Caco-2 (cell line): Measurements from ENCODE around the gene ATG7. TPM values are rescaled to one million over a fixed set of nuclear protein-coding genes. Genes with fewer than 3 reads are reported as not detected.

Experiments used
- BruUV-seq: library from RNA; stranded (reverse); fragments of 400-500 nt; replicated peaks from 2 replicates; lab custom pipeline; 2021; lab: Mats Ljungman, UMichigan
- CTCF ChIA-PET: fragments of 300-600 bp; sonication (Branson Sonifier 250); formaldehyde crosslinking; loops from one replicate; lab custom pipeline; 2022; ENCODE audit warnings: antibody characterized with exemption; lab: Charles Lee
- POLR2A ChIA-PET: fragments of 300-600 bp; sonication (Branson Sonifier 250); formaldehyde crosslinking; loops from one replicate; lab custom pipeline; 2022; ENCODE audit warnings: antibody characterized with exemption; lab: Charles Lee
- DNase-seq, 2 experiments: peaks; one replicate each; pipeline versions ENCODE4 v3.0.0 to v3.0.0-alpha.2; 2020 to 2022
- H3K27me3 ChIP-seq: replicated peaks from 2 replicates; pipeline ENCODE4 v1.6.0; 2011; ENCODE audit warnings: low read length; ENCODE audit not compliant: control insufficient read depth, insufficient read depth
- H3K36me3 ChIP-seq: 2 replicates; pipeline ENCODE4 v1.5.1; 2011; ENCODE audit warnings: low read length; ENCODE audit not compliant: control insufficient read depth, insufficient read depth
- H3K4me1 ChIP-seq: fragments of 250-450 bp; sonication (Bioruptor Pico); 2 replicates; pipeline ENCODE4 v1.5.1; 2020; ENCODE audit warnings: mild to moderate bottlenecking
- H3K4me3 ChIP-seq: 2 replicates; pipeline ENCODE4 v1.5.1; 2011; ENCODE audit warnings: low read depth, mild to moderate bottlenecking, control low read depth, low read length
- H3K9me3 ChIP-seq: fragments of 250-450 bp; sonication (Bioruptor Pico); 2 replicates; pipeline ENCODE4 v1.5.1; 2020; ENCODE audit warnings: mild to moderate bottlenecking, moderate library complexity
- H3K27ac Mint-ChIP-seq: one replicate; pipeline ENCODE4 v1.8.0; 2022; ENCODE audit warnings: mixed read lengths; ENCODE audit not compliant: unreplicated experiment
- H3K27me3 Mint-ChIP-seq: one replicate; pipeline ENCODE4 v1.8.0; 2022; ENCODE audit warnings: mixed read lengths; ENCODE audit not compliant: insufficient read depth, unreplicated experiment
- H3K36me3 Mint-ChIP-seq: one replicate; pipeline ENCODE4 v1.8.0; 2022; ENCODE audit warnings: mild to moderate bottlenecking, mixed read lengths; ENCODE audit not compliant: insufficient read depth, unreplicated experiment
- H3K4me1 Mint-ChIP-seq: one replicate; pipeline ENCODE4 v1.8.0; 2022; ENCODE audit warnings: low read depth, mixed read lengths; ENCODE audit not compliant: unreplicated experiment
- H3K4me3 Mint-ChIP-seq: one replicate; pipeline ENCODE4 v1.8.0; 2022; ENCODE audit warnings: mild to moderate bottlenecking, moderate library complexity, mixed read lengths; ENCODE audit not compliant: unreplicated experiment
- H3K9me3 Mint-ChIP-seq: one replicate; pipeline ENCODE4 v1.8.0; 2022; ENCODE audit warnings: mixed read lengths; ENCODE audit not compliant: unreplicated experiment
- intact Hi-C: fragments of 100-400 bp; cut with micrococcal nuclease; formaldehyde crosslinking; loops from one replicate; pipeline ENCODE4 v1.10.0; 2022; ENCODE audit not compliant: unreplicated experiment
- total RNA-seq: library from RNA; stranded (reverse); gene quantifications from 2 replicates; pipeline ENCODE4 v1.2.3, GENCODE V29; 2022
- TF ChIP-seq, protein P1 (sequence below), 2 experiments: fragments of 200-600 bp in 1 of 2; IDR thresholded peaks; 1 replicate in 1 of 2; 2 replicates in 1 of 2; pipeline versions ENCODE4 v1.5.1 to v1.8.0; 2011 to 2022; ENCODE audit warnings: antibody characterized with exemption in 1 of 2, control low read depth in 1 of 2, inconsistent platforms in 1 of 2, low read depth in 1 of 2, low read length in 1 of 2, mild to moderate bottlenecking in 1 of 2, moderate library complexity in 1 of 2; ENCODE audit not compliant: insufficient read depth in 1 of 2, severe bottlenecking in 1 of 2, unreplicated experiment in 1 of 2

Gene ATG7
- total RNA-seq, 1 experiment from 2014 or later = 24.4 TPM

DNA sequence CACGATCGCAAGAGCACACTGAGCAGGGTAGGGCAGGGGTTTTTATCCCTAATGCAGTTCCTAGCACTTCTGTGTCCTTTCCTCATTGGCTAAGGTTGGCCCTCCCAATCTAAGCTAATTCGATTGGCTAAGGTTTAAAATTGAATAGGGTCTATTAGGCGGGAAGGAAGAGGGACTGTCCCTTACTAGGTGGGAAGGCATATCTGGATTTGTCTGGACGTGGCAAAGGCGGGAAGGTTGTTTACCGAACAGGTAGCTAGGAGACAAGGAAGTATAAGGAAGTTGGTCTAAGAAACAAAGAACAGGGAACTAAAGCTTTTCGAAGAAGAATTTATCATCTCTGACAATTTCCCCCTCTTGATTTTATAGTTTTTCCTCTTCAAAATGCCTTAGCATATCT, 24.8 kb upstream of the ATG7 start:
- TF ChIP-seq, protein P1, sequence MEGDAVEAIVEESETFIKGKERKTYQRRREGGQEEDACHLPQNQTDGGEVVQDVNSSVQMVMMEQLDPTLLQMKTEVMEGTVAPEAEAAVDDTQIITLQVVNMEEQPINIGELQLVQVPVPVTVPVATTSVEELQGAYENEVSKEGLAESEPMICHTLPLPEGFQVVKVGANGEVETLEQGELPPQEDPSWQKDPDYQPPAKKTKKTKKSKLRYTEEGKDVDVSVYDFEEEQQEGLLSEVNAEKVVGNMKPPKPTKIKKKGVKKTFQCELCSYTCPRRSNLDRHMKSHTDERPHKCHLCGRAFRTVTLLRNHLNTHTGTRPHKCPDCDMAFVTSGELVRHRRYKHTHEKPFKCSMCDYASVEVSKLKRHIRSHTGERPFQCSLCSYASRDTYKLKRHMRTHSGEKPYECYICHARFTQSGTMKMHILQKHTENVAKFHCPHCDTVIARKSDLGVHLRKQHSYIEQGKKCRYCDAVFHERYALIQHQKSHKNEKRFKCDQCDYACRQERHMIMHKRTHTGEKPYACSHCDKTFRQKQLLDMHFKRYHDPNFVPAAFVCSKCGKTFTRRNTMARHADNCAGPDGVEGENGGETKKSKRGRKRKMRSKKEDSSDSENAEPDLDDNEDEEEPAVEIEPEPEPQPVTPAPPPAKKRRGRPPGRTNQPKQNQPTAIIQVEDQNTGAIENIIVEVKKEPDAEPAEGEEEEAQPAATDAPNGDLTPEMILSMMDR (IDR thresholded peaks at IDR 0.05; ENCODE audit: insufficient read depth in 1 of 2, low read depth in 1 of 2, low read length in 1 of 2, severe bottlenecking in 1 of 2, unreplicated experiment in 1 of 2) = no peak
- intact Hi-C loops = no loop called here
- H3K27me3 Mint-ChIP-seq = no peaks in the 10 kb centered on the region
- no peaks in the 10 kb centered on the region for H3K9me3 Mint-ChIP-seq
- no peaks in the 10 kb centered on the region for H3K9me3 ChIP-seq
- H3K4me1 ChIP-seq = peaks cover 4% of the 10 kb centered on the region; the same call in 1 of the 2 replicates
- H3K36me3 ChIP-seq = no peaks in the 10 kb centered on the region
- H3K27ac Mint-ChIP-seq = no peak overlapping the region
- BruUV-seq = no TSS peak
- H3K4me1 Mint-ChIP-seq = no peaks in the 10 kb centered on the region
- DNase-seq = no peak
- ChIA-PET CTCF (no interaction called here), POLR2A (no interaction called here)
- no peak overlapping the region for H3K4me3 Mint-ChIP-seq
- H3K36me3 Mint-ChIP-seq = no peaks in the 10 kb centered on the region
- no peak overlapping the region for H3K4me3 ChIP-seq
- no peaks in the 10 kb centered on the region for H3K27me3 ChIP-seq

DNA sequence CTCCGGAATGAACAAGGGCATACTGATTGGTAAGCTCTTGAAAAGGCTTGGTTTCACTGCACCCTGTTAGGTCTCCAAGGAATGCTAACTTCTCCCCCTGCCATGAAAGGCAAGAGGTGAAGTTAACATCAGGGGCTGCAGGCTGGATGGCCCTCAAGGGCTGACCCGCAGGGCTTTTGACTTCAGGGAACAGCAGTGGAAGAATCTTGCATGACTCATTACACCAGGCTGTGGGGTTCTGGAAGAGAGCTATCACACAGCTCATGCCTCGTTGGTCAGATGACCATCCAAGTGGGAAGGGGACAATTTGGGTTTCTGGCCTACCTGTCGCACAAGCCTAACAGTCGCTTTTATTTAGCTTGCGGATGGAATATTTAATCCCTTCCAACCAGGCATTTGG, 23.6 kb upstream of the ATG7 start:
- no peaks in the 10 kb centered on the region for H3K36me3 ChIP-seq
- ChIA-PET POLR2A (interaction anchor here (0.5 to 1.2 kb wide), 3 partner anchors 10 to 1885 kb away, joined by 3 to 8 read pairs (median 3); partner anchors contain the start of gene ATG7), CTCF (no interaction called here)
- no peaks in the 10 kb centered on the region for H3K36me3 Mint-ChIP-seq
- no peaks in the 10 kb centered on the region for H3K9me3 ChIP-seq
- no peak overlapping the region for H3K27ac Mint-ChIP-seq
- no peaks in the 10 kb centered on the region for H3K9me3 Mint-ChIP-seq
- no peak overlapping the region for H3K4me3 Mint-ChIP-seq
- no peak for DNase-seq
- no peaks in the 10 kb centered on the region for H3K27me3 ChIP-seq
- H3K4me1 ChIP-seq = peaks cover 4% of the 10 kb centered on the region; the same call in 1 of the 2 replicates
- H3K4me3 ChIP-seq = no peak overlapping the region
- intact Hi-C loops = no loop called here
- no peaks in the 10 kb centered on the region for H3K4me1 Mint-ChIP-seq
- TF ChIP-seq, protein P1 (IDR thresholded peaks at IDR 0.05; ENCODE audit: insufficient read depth in 1 of 2, low read depth in 1 of 2, low read length in 1 of 2, severe bottlenecking in 1 of 2, unreplicated experiment in 1 of 2) = no peak
- BruUV-seq = no TSS peak
- no peaks in the 10 kb centered on the region for H3K27me3 Mint-ChIP-seq

GRCh38 chr3:11250902-11251806, 21.0 kb upstream of the ATG7 start:
- no peaks in the 10 kb centered on the region for H3K27me3 ChIP-seq
- Mint-ChIP-seq H3K9me3 (no peaks in the 10 kb centered on the region), H3K36me3 (no peaks in the 10 kb centered on the region), H3K4me1 (peaks cover 9% of the 10 kb centered on the region), H3K4me3 (no peak overlapping the region), H3K27ac (no peak overlapping the region), H3K27me3 (no peaks in the 10 kb centered on the region)
- no peak for DNase-seq
- TF ChIP-seq, protein P1 (IDR thresholded peaks at IDR 0.05; ENCODE audit: insufficient read depth in 1 of 2, low read depth in 1 of 2, low read length in 1 of 2, severe bottlenecking in 1 of 2, unreplicated experiment in 1 of 2) = no peak
- ChIA-PET POLR2A (no interaction called here), CTCF (no interaction called here)
- intact Hi-C loops = no loop called here
- no peaks in the 10 kb centered on the region for H3K9me3 ChIP-seq
- no TSS peak for BruUV-seq
- no peak overlapping the region for H3K4me3 ChIP-seq
- no peaks in the 10 kb centered on the region for H3K4me1 ChIP-seq
- H3K36me3 ChIP-seq = no peaks in the 10 kb centered on the region
